Measurements from ENCODE around the gene HMX3.

The HMX3 gene

GRCh38 chr10:123180101-123181090, 44.6 kb downstream of the HMX3 start:
- DNase-seq, result no peak

- DNase-seq, result no peak
These were observed 48.0 kb downstream of the HMX3 start for GRCh38 chr10:123183724-123184123.

- no peak for DNase-seq
These were observed 52.0 kb downstream of the HMX3 start for GRCh38 chr10:123187781-123188180.
